Peyer's patch (tissue), 4 donors: ENCODE measurements around the gene ADAMTS14. TPM values are rescaled to one million over a fixed set of nuclear protein-coding genes. Genes with fewer than 3 reads are reported as not detected.
A peak's percentile ranks its signal among the peaks of the same experiment; 100 is the strongest.

Experiments used
- DNase-seq, 3 donors: peaks; one replicate each; pipeline ENCODE4 v3.0.0-alpha.2; 2017 to 2019
- H3K27ac ChIP-seq, 4 donors: fragments of 200-600 bp; sonication (generic); one replicate each; pipeline ENCODE4 v1.5.1; 2016 to 2019
- H3K27me3 ChIP-seq, 2 donors: fragments of 200-600 bp; sonication (generic); one replicate each; pipeline ENCODE4 v1.5.1; 2019
- H3K36me3 ChIP-seq, 3 donors: fragments of 200-600 bp; sonication (generic); one replicate each; pipeline ENCODE4 v1.5.1; 2016 to 2019
- H3K4me1 ChIP-seq, 4 donors: fragments of 200-600 bp; sonication (generic); one replicate each; pipeline ENCODE4 v1.5.1; 2016 to 2019
- H3K4me3 ChIP-seq, 4 donors: fragments of 200-600 bp; sonication (generic); 1 replicate in 3 of 4; 2 replicates in 1 of 4; pipeline ENCODE4 v1.5.1; 2016 to 2019; ENCODE audit warnings: mild to moderate bottlenecking in 1 of 4
- H3K9me3 ChIP-seq, 4 donors: fragments of 200-600 bp; sonication (generic); one replicate each; pipeline ENCODE4 v1.5.1; 2016 to 2019; ENCODE audit warnings: mild to moderate bottlenecking in 1 of 4
- CTCF ChIP-seq, 6 experiments: fragments of 450-650 bp in 4 of 6; fragments of 200-600 bp in 2 of 6; sonication (generic) in 1 of 6; IDR thresholded peaks; one replicate each; pipeline ENCODE4 v1.5.1; 2017 to 2019; ENCODE audit warnings: antibody characterized with exemption in 6 of 6, mild to moderate bottlenecking in 3 of 6, moderate library complexity in 1 of 6
- POLR2A ChIP-seq, 2 donors: fragments of 450-650 bp; IDR thresholded peaks; one replicate each; pipeline ENCODE4 v1.5.1; 2017; ENCODE audit warnings: antibody characterized with exemption in 2 of 2, mild to moderate bottlenecking in 2 of 2, moderate library complexity in 2 of 2
- total RNA-seq, 4 donors: library from RNA; depleted of rRNA; stranded (reverse); fragments of >200 nt; gene quantifications; one replicate each; pipeline ENCODE4 v1.1.0, GENCODE V29; 2016

Gene ADAMTS14
- total RNA-seq, 4 donors from 2014 or later = 2.3 to 10.7 (median 4.2) TPM

GRCh38 chr10:70652761-70653657 lies 19.3 kb upstream of the ADAMTS14 start:
- no peaks in the 10 kb centered on the region for H3K4me1 ChIP-seq
- TF ChIP-seq POLR2A (IDR thresholded peaks at IDR 0.05) (no peak), CTCF (IDR thresholded peaks at IDR 0.05) (no peak)
- H3K27ac ChIP-seq = peak overlapping the region in 2 of 4 donors; percentile 8 to 47
- no peak overlapping the region for H3K4me3 ChIP-seq
- no peaks in the 10 kb centered on the region for H3K27me3 ChIP-seq
- peaks cover 0 to 29% (median 1%) of the 10 kb centered on the region in 4 donors for H3K9me3 ChIP-seq
- no peak for DNase-seq
- no peaks in the 10 kb centered on the region for H3K36me3 ChIP-seq

DNA sequence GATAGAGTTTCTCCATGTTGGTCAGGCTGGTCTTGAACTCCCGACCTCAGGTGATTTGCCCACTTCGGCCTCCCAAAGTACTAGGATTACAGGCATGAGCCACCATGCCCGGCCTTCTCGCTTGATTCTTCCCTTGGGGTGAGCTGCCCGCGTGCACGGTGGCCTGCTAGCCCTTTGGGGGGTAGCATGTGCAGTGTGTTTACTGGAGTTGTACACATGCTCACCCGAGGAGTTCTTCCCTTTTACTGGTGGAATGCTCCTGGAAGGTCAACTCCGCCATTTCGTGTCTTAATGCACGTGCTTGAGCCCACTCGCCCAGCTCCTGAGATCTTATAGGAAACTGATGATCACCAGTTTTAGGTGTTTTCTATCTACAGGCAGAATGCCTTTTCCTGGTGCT lies 17.0 kb upstream of the ADAMTS14 start:
- H3K9me3 ChIP-seq = peaks cover 0 to 16% (median 1%) of the 10 kb centered on the region in 4 donors
- no peak overlapping the region for H3K27ac ChIP-seq
- H3K4me3 ChIP-seq = no peak overlapping the region
- no peaks in the 10 kb centered on the region for H3K36me3 ChIP-seq
- no peaks in the 10 kb centered on the region for H3K4me1 ChIP-seq
- peak in 1 of 3 donors; percentile 33 for DNase-seq
- TF ChIP-seq CTCF (IDR thresholded peaks at IDR 0.05) = no peak
- TF ChIP-seq POLR2A (IDR thresholded peaks at IDR 0.05) = no peak
- H3K27me3 ChIP-seq = no peaks in the 10 kb centered on the region

DNA sequence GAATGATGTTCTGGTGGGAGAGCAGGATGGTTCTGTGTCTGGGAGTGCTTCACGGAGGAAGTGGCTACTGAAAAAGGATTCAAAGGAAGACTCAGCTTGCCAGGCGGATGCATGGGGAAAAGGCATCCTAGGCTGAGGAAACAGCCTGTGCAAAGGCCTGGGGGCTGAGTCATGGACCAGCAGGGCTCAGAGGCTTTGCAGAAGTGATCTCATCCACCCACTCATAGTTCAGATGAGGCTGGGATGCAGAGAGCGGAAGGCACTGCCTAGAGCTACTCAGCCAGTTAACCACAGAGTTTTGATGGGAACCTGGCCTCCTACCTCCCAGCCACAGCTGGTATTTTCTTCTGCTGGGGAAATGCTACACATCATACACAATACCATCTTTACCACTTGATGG lies 15.8 kb upstream of the ADAMTS14 start:
- Histone ChIP-seq H3K4me1 (no peaks in the 10 kb centered on the region), H3K36me3 (no peaks in the 10 kb centered on the region), H3K9me3 (peaks cover 0 to 8% (median 1%) of the 10 kb centered on the region in 4 donors), H3K27me3 (no peaks in the 10 kb centered on the region), H3K4me3 (no peak overlapping the region), H3K27ac (peak overlapping the region in 1 of 4 donors; percentile 1)
- peak in 1 of 3 donors; percentile 45 for DNase-seq
- TF ChIP-seq CTCF (IDR thresholded peaks at IDR 0.05) = no peak
- TF ChIP-seq POLR2A (IDR thresholded peaks at IDR 0.05) = no peak

DNA sequence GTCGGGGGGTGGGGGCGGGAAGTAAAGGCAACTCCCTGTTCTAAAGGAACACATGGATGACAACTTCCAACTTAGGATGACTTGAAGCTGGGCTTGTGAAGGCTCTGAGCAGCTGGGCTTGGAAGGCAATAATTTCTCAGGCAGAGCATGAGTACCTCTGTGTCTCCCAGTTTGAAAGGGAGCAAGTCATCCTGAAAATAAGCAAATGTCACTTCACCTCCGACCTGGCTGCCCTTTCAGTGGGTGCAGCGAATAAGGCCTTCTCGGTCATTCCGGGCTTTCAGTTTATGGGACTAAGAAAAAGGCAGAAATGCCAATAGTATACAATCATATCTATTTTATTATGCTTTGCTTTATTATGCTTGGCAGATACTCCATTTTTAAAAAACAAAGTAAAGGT lies 15.3 kb upstream of the ADAMTS14 start:
- H3K4me3 ChIP-seq = no peak overlapping the region
- peaks cover 0 to 2% (median under 1%) of the 10 kb centered on the region in 4 donors for H3K9me3 ChIP-seq
- H3K4me1 ChIP-seq = no peaks in the 10 kb centered on the region
- TF ChIP-seq CTCF (IDR thresholded peaks at IDR 0.05) = no peak
- no peak for TF ChIP-seq POLR2A (IDR thresholded peaks at IDR 0.05)
- H3K27ac ChIP-seq = peak overlapping the region in 1 of 4 donors; percentile 1
- H3K36me3 ChIP-seq = no peaks in the 10 kb centered on the region
- peak in 1 of 3 donors; percentile 6 for DNase-seq
- no peaks in the 10 kb centered on the region for H3K27me3 ChIP-seq

GRCh38 chr10:70658582-70659136 lies 13.6 kb upstream of the ADAMTS14 start:
- Histone ChIP-seq H3K4me3 (no peak overlapping the region), H3K36me3 (no peaks in the 10 kb centered on the region), H3K4me1 (no peaks in the 10 kb centered on the region), H3K27ac (no peak overlapping the region), H3K27me3 (no peaks in the 10 kb centered on the region), H3K9me3 (no peaks in the 10 kb centered on the region)
- TF ChIP-seq POLR2A (IDR thresholded peaks at IDR 0.05) (no peak), CTCF (IDR thresholded peaks at IDR 0.05) (no peak)
- no peak for DNase-seq
